KMS-11 (cell line): Measurements from ENCODE around the gene KLHDC7B.

Source experiments
- H2AFZ ChIP-seq: fragments of 200-600 bp; sonication (generic); 2 replicates; pipeline ENCODE4 v1.6.1; 2016; ENCODE audit warnings: antibody characterized with exemption, mixed run types, low read depth
- H3K27ac ChIP-seq: fragments of 200-600 bp; sonication (generic); 2 replicates; pipeline ENCODE4 v1.6.1; 2016; ENCODE audit warnings: mild to moderate bottlenecking, mixed run types
- H3K27me3 ChIP-seq: fragments of 200-600 bp; sonication (generic); 2 replicates; pipeline ENCODE4 v1.6.1; 2017; ENCODE audit warnings: mild to moderate bottlenecking, low read depth, mixed run types, moderate library complexity; ENCODE audit not compliant: insufficient read depth
- H3K36me3 ChIP-seq: fragments of 200-600 bp; sonication (generic); 2 replicates; pipeline ENCODE4 v1.6.1; 2017; ENCODE audit warnings: mild to moderate bottlenecking, mixed run types; ENCODE audit not compliant: insufficient read depth
- H3K4me1 ChIP-seq: fragments of 200-600 bp; sonication (generic); 2 replicates; pipeline ENCODE4 v1.6.1; 2016; ENCODE audit warnings: mild to moderate bottlenecking, low read depth, mixed run types; ENCODE audit not compliant: poor library complexity, severe bottlenecking
- H3K4me2 ChIP-seq: fragments of 200-600 bp; sonication (generic); 2 replicates; pipeline ENCODE4 v1.7.0; 2016; ENCODE audit warnings: mild to moderate bottlenecking, mixed run types
- H3K4me3 ChIP-seq: fragments of 200-600 bp; sonication (generic); IDR thresholded peaks from 2 replicates; pipeline ENCODE4 v1.6.1; 2017; ENCODE audit warnings: low read depth, low read length, mixed read lengths; ENCODE audit not compliant: insufficient read depth
- H3K79me2 ChIP-seq: fragments of 200-600 bp; sonication (generic); 2 replicates; pipeline ENCODE4 v1.6.1; 2016; ENCODE audit warnings: low read depth, mixed run types; ENCODE audit not compliant: insufficient read depth
- H3K9ac ChIP-seq: fragments of 200-600 bp; sonication (generic); 2 replicates; pipeline ENCODE4 v1.6.1; 2016; ENCODE audit warnings: mild to moderate bottlenecking, mixed run types
- H4K20me1 ChIP-seq: fragments of 200-600 bp; sonication (generic); 2 replicates; pipeline ENCODE4 v1.6.1; 2016; ENCODE audit warnings: mild to moderate bottlenecking, mixed run types; ENCODE audit not compliant: insufficient read depth
- CTCF ChIP-seq: fragments of 200-600 bp; sonication (generic); conservative IDR thresholded peaks from 2 replicates; pipeline ENCODE4 v1.6.1; 2017; ENCODE audit warnings: low read depth, mild to moderate bottlenecking, antibody characterized with exemption, low read length, moderate library complexity, mixed read lengths

Gene KLHDC7B

GRCh38 chr22:50551160-50551752 lies 5.6 kb downstream of the KLHDC7B start:
- Histone ChIP-seq H3K4me1 (no peaks in the 10 kb centered on the region), H3K79me2 (no peaks in the 10 kb centered on the region), H3K27me3 (no peaks in the 10 kb centered on the region), H3K4me3 (no peak overlapping the region), H2AFZ (no peak overlapping the region), H3K36me3 (no peaks in the 10 kb centered on the region), H3K27ac (no peak overlapping the region), H3K4me2 (no peak overlapping the region), H3K9ac (no peak overlapping the region), H4K20me1 (no peaks in the 10 kb centered on the region)
- no peak for TF ChIP-seq CTCF

GRCh38 chr22:50553310-50553709 lies 7.6 kb downstream of the KLHDC7B start:
- H3K27ac ChIP-seq, result no peak overlapping the region
- H3K36me3 ChIP-seq, result no peaks in the 10 kb centered on the region
- no peak overlapping the region for H3K4me2 ChIP-seq
- TF ChIP-seq CTCF, result no peak
- no peak overlapping the region for H2AFZ ChIP-seq
- no peak overlapping the region for H3K4me3 ChIP-seq
- no peaks in the 10 kb centered on the region for H3K27me3 ChIP-seq
- H4K20me1 ChIP-seq, result no peaks in the 10 kb centered on the region
- H3K9ac ChIP-seq, result no peak overlapping the region
- no peaks in the 10 kb centered on the region for H3K79me2 ChIP-seq
- H3K4me1 ChIP-seq, result no peaks in the 10 kb centered on the region

- Histone ChIP-seq H4K20me1 (no peaks in the 10 kb centered on the region), H3K36me3 (no peaks in the 10 kb centered on the region), H3K9ac (no peak overlapping the region), H3K4me2 (no peak overlapping the region), H2AFZ (no peak overlapping the region), H3K4me3 (no peak overlapping the region), H3K4me1 (no peaks in the 10 kb centered on the region), H3K79me2 (no peaks in the 10 kb centered on the region), H3K27ac (no peak overlapping the region), H3K27me3 (no peaks in the 10 kb centered on the region)
- no peak for TF ChIP-seq CTCF
Measured at GRCh38 chr22:50556703-50557102, 11.0 kb downstream of the KLHDC7B start.

- TF ChIP-seq CTCF, result no peak
- Histone ChIP-seq H3K27ac (no peak overlapping the region), H3K9ac (no peak overlapping the region), H3K4me1 (peaks cover 6% of the 10 kb centered on the region), H3K79me2 (no peaks in the 10 kb centered on the region), H3K36me3 (no peaks in the 10 kb centered on the region), H2AFZ (no peak overlapping the region), H3K27me3 (no peaks in the 10 kb centered on the region), H3K4me2 (no peak overlapping the region), H4K20me1 (no peaks in the 10 kb centered on the region), H3K4me3 (no peak overlapping the region)
Measured at GRCh38 chr22:50560034-50560433, 14.3 kb downstream of the KLHDC7B start.
